Activated T-cell treated with anti-CD3 and anti-CD28 coated beads, Interleukin-2, amount 50 U/mL, for 1 hour (primary cell): Measurements from ENCODE around the gene SERPINB11.
"Not testable (repeated sequence)": the region's sequence is repeated elsewhere in the genome, so short reads cannot be mapped to it uniquely, and the experiment has no call there.

Experiments
- DNase-seq: peaks from one replicate; pipeline ENCODE4 v3.0.0-alpha.2; 2020

Gene SERPINB11

GRCh38 chr18:63730773-63731172, 28.0 kb downstream of the SERPINB11 start:
- no peak for DNase-seq

DNA sequence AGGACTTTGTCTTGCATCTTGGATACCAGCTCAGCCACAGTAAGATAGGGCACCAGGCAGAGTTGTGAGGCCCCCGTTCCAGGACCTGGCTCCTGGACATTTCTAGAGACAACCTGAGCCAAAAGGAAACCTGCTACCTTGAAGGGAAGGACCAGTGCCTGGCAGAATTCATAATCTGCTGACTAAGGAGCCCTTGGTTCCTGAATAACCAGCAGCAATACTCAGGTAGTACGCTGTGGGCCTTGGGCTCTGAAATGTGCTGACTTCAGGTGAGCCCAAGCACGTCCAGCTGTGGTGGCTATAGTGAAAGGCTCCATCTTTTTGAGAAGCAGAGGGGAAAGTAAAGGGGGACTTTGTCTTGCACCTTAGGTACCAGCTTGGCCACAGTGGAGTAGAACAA, 28.5 kb downstream of the SERPINB11 start:
- no peak for DNase-seq

DNA sequence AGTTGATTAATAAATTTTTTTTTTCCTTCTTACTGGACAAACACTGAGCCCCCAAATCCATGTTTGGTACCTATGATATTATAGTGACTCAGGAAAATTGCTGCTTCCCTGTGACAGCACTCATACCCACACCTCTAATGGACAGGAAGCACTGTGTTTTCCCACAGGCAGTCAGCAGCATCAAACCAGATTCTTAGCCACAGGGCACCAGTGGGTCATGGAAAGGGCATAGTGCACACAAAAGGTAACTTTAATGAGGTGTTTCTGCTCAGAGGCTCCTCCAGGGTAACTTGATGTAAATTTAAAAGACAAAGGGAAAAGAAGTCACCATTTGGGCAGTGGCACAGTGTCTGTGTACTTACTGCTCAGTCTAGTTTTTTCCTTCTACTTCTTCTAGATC, 34.1 kb downstream of the SERPINB11 start:
- no peak for DNase-seq

- DNase-seq: no peak
Observed at GRCh38 chr18:63741769-63742168, 39.0 kb downstream of the SERPINB11 start.

GRCh38 chr18:63747006-63747405, 44.2 kb downstream of the SERPINB11 start:
- DNase-seq: no peak

DNA sequence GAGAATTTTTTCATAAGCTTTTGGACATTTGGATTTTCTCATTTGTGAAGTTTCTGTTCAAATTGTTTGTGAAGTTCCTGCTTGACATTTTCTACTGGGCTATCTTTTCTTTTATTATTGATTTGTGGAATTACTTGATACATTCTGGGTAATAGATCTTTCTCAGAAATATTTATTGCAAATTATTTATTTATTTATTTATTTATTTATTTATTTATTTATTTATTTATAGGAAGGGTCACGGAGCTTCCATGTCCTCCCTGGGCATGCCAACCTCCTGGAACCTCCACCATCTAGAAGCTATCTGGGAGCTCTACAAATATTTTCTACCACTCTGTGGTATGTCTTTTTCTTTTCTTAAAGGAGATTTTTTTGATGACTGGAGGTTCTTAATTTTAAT, 46.7 kb downstream of the SERPINB11 start:
- DNase-seq: no peak

GRCh38 chr18:63752636-63753035, 49.9 kb downstream of the SERPINB11 start:
- no peak for DNase-seq

DNA sequence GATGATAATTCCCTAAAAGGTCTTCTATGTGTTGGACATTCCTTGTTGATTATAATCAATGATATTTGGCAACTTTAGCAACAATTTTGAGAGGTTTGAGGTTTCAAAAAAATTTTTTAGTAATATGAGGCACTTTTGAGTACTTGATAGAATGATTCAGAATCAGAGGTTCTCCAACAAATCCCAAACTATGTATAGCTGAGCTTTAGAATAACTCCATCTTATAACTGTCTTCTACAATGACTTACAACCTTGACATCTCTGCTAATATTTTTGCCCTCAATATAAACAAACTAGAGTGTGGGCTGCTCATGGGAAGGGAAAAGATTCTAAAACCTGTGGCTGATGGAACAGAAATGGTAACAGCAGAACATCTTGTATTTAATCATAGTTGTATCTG, 50.9 kb downstream of the SERPINB11 start:
- no peak for DNase-seq

DNA sequence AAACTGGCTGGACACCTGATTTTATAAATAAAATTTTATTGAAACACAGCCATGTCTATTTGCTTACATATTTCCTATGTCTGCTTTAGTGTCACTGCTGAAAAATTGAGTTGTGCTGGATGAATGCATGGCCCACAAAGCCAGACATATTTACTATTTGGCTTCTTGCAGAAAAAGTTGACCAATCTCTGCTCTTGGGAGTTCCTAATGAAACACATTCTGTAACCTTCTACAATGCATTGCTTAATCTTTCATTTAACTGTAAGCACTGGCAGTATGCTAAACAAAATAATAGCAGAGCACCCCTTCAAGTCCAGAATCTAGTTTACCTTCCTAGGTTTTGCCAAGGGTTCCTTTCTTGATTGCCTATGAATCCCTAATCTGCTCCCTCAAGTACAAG, 54.8 kb downstream of the SERPINB11 start:
- no peak for DNase-seq

DNA sequence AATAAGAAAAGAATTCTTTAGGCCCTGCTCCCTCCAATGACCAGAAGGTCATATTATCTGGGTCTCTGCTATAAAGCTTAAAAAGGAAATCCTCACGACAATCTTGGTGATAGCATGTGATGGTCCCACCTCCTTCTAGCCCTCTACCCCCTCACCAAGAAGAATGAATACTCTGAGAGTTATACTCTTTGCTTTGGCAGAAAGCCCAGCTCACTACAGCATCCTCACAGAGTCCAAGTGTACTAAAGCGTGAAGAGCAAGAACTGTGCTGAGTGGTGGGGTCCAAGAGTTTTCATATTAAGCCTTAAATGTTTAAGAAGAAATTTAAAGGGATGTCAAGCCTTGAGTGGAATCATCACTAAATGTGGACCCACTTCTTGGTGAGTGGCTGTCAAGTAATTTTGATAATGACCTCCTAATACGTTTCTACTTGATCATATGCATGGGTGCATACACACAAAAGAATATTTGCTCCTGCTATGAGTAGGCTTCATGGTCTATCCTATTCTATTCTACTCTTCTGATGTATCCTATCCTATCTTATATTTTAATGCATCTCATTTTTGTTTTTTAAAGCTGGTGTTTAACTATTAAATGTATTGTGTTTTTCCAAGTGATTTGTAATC, 56.0 kb downstream of the SERPINB11 start:
- DNase-seq: no peak

DNA sequence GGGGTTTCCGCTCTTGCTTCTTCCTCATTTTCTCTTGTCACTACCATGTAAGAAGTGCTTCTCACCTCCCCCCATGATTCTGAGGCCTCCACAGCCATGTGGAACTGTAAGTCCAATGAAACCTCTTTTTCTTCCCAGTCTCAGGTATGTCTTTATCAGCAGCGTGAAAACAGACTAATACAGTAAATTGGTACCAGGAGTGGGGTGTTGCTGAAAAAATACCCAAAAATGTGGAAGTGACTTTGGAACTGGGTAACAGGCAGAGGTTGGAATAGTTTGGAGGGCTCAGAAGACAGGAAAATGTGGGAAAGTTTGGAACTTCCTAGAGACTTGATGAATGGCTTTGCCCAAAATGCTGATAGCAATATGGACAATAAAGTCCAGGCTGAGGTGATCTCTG, 57.0 kb downstream of the SERPINB11 start:
- not testable (repeated sequence) for DNase-seq

DNA sequence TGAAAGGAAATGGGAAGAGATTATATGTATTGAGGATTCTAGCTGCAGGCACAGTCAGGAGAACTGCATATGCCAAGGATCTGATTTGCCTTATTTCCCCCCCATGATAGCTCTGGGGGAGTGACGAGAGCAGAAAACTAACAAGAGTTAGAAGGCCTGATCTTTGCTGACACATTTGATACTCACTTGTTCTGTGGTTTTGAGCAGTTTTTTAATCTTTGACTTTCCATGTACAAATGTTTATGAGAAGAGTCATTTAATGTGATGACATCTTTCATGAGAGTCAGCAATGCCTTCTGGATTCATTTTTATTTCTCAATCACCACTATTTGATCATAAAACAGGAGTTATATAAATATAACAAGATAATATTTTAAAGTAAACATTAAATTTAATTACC, 59.8 kb downstream of the SERPINB11 start:
- no peak for DNase-seq

DNA sequence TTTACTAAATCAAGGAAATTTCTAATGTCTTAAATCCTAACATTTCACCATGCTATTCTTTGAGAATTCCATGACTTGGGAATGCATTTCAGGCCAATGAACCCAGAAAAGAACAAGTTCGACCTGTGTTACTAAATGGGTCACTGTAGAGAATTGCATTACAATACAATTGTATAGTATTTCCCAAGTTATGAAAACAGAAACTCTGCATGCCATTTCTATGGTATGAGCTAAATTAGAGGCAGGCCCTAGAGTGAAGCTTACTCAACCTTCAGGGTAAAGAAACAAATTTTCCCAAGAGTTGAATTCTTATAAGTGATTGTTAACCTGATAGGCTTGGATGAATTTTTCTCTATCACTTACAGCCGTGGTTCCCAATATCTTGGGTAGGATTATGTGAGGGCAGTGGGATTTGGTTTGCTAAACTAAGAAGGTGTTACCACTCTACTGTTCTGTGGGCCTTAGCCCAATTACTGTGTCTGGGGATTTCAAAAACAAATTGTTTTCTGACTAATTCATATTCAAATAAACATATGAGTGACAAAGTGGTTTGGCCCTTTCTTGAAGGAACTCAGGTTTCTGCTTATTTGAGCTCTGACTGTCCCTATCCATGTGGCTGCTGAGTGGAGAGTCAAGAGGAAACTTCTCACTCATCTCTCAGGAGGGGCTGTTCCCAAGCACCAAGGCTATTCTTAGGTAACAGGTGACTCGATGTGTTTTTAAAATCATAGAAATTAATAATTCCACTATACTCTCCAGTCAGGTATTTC, 61.3 kb downstream of the SERPINB11 start:
- DNase-seq: no peak

DNA sequence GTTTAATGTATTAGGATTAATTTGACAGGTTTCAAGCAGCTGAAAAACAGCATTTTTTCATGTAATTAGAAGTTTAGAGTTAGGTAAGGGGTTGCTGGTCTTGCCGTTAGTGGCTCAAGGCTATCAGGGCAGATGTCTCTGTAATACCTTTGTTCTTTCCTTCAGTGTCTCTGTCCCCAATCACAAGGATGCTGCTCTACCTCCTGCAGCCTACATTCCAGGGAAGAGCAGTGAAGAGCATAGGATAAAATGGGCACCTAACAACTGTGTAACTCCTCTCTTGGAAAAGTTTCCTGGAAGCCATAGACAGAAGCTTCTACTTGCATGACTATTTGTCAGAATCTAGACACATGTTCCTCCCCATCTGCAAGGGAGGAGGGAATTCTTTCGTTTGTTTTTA, 63.1 kb downstream of the SERPINB11 start:
- no peak for DNase-seq
